ENCODE measurements around the gene ARHGAP40. TPM values are rescaled to one million over a fixed set of nuclear protein-coding genes. Genes with fewer than 3 reads are reported as not detected.

Gene ARHGAP40
- total and polyA plus RNA-seq, 9 of the 15 experiments (the other 6 are each of a cell fraction or from before 2014, with no cell fraction given): not detected

DNA sequence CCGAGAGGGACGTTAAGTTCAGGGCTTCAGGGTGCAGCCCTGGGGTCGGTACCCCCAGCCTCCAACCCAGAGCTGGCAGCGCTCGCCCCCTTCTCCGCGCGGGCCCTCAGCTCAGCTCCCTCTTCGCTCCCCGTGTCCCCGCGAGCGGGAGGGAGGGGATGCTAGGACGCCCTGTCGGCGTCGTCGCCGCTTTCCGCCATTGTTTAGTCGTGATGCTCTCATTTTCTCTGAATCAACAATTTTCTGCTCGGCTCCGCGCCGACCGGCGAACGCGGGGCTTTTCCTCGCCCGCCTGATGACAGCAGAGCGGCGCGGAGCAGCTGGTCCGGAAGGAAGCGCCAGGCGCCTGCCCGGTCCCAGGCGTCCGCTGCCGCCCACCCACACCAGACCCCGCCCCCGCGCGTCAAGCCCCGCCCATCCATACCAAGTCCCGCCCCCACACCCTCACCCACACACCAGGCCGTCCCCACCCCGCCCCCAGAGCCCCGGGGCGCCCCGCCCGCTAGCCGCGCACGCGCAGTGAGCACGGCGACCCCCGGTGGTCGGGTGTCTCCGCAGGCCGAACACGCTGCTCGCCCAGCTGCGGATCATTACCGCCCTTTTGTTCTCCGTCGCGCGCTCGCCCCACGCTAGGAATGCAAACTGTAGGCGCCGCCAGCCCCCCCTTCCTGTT is 72.6 kb downstream of the ARHGAP40 start (continued):
- TF ChIP-seq, protein P1, sequence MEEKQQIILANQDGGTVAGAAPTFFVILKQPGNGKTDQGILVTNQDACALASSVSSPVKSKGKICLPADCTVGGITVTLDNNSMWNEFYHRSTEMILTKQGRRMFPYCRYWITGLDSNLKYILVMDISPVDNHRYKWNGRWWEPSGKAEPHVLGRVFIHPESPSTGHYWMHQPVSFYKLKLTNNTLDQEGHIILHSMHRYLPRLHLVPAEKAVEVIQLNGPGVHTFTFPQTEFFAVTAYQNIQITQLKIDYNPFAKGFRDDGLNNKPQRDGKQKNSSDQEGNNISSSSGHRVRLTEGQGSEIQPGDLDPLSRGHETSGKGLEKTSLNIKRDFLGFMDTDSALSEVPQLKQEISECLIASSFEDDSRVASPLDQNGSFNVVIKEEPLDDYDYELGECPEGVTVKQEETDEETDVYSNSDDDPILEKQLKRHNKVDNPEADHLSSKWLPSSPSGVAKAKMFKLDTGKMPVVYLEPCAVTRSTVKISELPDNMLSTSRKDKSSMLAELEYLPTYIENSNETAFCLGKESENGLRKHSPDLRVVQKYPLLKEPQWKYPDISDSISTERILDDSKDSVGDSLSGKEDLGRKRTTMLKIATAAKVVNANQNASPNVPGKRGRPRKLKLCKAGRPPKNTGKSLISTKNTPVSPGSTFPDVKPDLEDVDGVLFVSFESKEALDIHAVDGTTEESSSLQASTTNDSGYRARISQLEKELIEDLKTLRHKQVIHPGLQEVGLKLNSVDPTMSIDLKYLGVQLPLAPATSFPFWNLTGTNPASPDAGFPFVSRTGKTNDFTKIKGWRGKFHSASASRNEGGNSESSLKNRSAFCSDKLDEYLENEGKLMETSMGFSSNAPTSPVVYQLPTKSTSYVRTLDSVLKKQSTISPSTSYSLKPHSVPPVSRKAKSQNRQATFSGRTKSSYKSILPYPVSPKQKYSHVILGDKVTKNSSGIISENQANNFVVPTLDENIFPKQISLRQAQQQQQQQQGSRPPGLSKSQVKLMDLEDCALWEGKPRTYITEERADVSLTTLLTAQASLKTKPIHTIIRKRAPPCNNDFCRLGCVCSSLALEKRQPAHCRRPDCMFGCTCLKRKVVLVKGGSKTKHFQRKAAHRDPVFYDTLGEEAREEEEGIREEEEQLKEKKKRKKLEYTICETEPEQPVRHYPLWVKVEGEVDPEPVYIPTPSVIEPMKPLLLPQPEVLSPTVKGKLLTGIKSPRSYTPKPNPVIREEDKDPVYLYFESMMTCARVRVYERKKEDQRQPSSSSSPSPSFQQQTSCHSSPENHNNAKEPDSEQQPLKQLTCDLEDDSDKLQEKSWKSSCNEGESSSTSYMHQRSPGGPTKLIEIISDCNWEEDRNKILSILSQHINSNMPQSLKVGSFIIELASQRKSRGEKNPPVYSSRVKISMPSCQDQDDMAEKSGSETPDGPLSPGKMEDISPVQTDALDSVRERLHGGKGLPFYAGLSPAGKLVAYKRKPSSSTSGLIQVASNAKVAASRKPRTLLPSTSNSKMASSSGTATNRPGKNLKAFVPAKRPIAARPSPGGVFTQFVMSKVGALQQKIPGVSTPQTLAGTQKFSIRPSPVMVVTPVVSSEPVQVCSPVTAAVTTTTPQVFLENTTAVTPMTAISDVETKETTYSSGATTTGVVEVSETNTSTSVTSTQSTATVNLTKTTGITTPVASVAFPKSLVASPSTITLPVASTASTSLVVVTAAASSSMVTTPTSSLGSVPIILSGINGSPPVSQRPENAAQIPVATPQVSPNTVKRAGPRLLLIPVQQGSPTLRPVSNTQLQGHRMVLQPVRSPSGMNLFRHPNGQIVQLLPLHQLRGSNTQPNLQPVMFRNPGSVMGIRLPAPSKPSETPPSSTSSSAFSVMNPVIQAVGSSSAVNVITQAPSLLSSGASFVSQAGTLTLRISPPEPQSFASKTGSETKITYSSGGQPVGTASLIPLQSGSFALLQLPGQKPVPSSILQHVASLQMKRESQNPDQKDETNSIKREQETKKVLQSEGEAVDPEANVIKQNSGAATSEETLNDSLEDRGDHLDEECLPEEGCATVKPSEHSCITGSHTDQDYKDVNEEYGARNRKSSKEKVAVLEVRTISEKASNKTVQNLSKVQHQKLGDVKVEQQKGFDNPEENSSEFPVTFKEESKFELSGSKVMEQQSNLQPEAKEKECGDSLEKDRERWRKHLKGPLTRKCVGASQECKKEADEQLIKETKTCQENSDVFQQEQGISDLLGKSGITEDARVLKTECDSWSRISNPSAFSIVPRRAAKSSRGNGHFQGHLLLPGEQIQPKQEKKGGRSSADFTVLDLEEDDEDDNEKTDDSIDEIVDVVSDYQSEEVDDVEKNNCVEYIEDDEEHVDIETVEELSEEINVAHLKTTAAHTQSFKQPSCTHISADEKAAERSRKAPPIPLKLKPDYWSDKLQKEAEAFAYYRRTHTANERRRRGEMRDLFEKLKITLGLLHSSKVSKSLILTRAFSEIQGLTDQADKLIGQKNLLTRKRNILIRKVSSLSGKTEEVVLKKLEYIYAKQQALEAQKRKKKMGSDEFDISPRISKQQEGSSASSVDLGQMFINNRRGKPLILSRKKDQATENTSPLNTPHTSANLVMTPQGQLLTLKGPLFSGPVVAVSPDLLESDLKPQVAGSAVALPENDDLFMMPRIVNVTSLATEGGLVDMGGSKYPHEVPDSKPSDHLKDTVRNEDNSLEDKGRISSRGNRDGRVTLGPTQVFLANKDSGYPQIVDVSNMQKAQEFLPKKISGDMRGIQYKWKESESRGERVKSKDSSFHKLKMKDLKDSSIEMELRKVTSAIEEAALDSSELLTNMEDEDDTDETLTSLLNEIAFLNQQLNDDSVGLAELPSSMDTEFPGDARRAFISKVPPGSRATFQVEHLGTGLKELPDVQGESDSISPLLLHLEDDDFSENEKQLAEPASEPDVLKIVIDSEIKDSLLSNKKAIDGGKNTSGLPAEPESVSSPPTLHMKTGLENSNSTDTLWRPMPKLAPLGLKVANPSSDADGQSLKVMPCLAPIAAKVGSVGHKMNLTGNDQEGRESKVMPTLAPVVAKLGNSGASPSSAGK (IDR thresholded peaks at IDR 0.05): peak; percentile 41
- TF ChIP-seq EHMT2 (IDR thresholded peaks at IDR 0.05) (no peak), IRF2 (CRISPR knock-in tag; IDR thresholded peaks at IDR 0.05) (no peak), MCM5 (IDR thresholded peaks at IDR 0.05; ENCODE audit: low read depth) (no peak), SLC30A9 (CRISPR knock-in tag; IDR thresholded peaks at IDR 0.05) (no peak), ZNF143 (CRISPR knock-in tag; IDR thresholded peaks at IDR 0.05) (no peak), HEY1 (CRISPR knock-in tag; IDR thresholded peaks at IDR 0.05; ENCODE audit: borderline replicate concordance) (no peak), ZNF184 (CRISPR knock-in tag; IDR thresholded peaks at IDR 0.05) (no peak), EP300 (IDR thresholded peaks at IDR 0.05; ENCODE audit: low read length) (no peak), ZBTB1 (CRISPR knock-in tag; IDR thresholded peaks at IDR 0.05; ENCODE audit: borderline replicate concordance, low read depth) (no peak), MIER1 (IDR thresholded peaks at IDR 0.05; ENCODE audit: low read depth) (no peak)
- TF ChIP-seq, protein P2, sequence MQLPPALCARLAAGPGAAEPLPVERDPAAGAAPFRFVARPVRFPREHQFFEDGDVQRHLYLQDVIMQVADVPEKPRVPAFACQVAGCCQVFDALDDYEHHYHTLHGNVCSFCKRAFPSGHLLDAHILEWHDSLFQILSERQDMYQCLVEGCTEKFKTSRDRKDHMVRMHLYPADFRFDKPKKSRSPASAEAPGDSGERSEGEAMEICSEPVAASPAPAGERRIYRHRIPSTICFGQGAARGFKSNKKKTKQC (CRISPR knock-in tag; IDR thresholded peaks at IDR 0.05): 0 out of 2 replicates have a peak, but pooled peaks have one; percentile 25
- TF ChIP-seq, protein P3, sequence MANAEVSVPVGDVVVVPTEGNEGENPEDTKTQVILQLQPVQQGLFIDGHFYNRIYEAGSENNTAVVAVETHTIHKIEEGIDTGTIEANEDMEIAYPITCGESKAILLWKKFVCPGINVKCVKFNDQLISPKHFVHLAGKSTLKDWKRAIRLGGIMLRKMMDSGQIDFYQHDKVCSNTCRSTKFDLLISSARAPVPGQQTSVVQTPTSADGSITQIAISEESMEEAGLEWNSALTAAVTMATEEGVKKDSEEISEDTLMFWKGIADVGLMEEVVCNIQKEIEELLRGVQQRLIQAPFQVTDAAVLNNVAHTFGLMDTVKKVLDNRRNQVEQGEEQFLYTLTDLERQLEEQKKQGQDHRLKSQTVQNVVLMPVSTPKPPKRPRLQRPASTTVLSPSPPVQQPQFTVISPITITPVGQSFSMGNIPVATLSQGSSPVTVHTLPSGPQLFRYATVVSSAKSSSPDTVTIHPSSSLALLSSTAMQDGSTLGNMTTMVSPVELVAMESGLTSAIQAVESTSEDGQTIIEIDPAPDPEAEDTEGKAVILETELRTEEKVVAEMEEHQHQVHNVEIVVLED (CRISPR knock-in tag; IDR thresholded peaks at IDR 0.05): no peak
- TF ChIP-seq, protein P4, sequence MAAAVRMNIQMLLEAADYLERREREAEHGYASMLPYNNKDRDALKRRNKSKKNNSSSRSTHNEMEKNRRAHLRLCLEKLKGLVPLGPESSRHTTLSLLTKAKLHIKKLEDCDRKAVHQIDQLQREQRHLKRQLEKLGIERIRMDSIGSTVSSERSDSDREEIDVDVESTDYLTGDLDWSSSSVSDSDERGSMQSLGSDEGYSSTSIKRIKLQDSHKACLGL (CRISPR knock-in tag; IDR thresholded peaks at IDR 0.05; ENCODE audit: borderline replicate concordance, poor library complexity, severe bottlenecking): no peak

All from K562 (cell line).